Measurements from ENCODE around the gene FGGY. TPM values are rescaled to one million over a fixed set of nuclear protein-coding genes. Genes with fewer than 3 reads are reported as not detected.

FGGY gene
- total RNA-seq, 1 donor from 2014 or later, result 32.5 TPM

DNA sequence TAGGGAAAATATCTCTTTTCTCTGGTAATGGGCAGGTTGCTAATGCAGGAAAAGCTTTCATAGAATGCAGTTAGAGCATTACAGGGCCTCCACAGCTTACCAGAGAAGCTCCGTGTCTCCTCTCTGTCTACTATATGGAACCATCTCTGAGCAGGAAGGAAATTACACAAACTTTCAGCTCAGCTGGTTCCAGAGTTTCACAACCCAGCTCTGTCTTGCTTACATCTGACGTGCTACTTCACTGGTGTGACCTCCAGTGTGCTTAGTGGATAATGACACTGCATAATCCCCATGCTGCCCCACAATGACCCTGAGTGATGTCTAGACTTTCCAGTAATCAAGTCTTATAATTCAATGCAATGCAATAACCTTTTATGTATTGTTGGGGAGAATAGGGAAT, 4.3 kb upstream of the FGGY start:
- Mint-ChIP-seq H3K4me1 (peaks cover 4% of the 10 kb centered on the region), H3K4me3 (no peak overlapping the region), H3K36me3 (no peaks in the 10 kb centered on the region), H3K27ac (no peak overlapping the region), H3K9me3 (no peaks in the 10 kb centered on the region), H3K27me3 (ENCODE audit: insufficient read depth, low read depth) (peaks cover 5% of the 10 kb centered on the region)
- Histone ChIP-seq H3K4me1 (peaks cover 6% of the 10 kb centered on the region), H3K9ac (no peak overlapping the region), H3K36me3 (no peaks in the 10 kb centered on the region), H3K4me2 (no peak overlapping the region), H4K20me1 (ENCODE audit: low read depth) (no peaks in the 10 kb centered on the region), H3K27me3 (peaks cover 12% of the 10 kb centered on the region), H3K4me3 (no peak overlapping the region), H2AFZ (replicated peaks) (no peak overlapping the region), H3K9me3 (ENCODE audit: low read depth) (no peaks in the 10 kb centered on the region), H3K27ac (no peak overlapping the region), H3F3A (ENCODE audit: low read depth) (peaks cover 19% of the 10 kb centered on the region), H3K79me2 (ENCODE audit: low read depth) (no peaks in the 10 kb centered on the region)
- no peak for DNase-seq (ENCODE audit: low spot score)
- TF ChIP-seq EZH2 (IDR thresholded peaks at IDR 0.05) (no peak), EZH2phosphoT487 (IDR thresholded peaks at IDR 0.05) (no peak)
- TF ChIP-seq, protein P1, sequence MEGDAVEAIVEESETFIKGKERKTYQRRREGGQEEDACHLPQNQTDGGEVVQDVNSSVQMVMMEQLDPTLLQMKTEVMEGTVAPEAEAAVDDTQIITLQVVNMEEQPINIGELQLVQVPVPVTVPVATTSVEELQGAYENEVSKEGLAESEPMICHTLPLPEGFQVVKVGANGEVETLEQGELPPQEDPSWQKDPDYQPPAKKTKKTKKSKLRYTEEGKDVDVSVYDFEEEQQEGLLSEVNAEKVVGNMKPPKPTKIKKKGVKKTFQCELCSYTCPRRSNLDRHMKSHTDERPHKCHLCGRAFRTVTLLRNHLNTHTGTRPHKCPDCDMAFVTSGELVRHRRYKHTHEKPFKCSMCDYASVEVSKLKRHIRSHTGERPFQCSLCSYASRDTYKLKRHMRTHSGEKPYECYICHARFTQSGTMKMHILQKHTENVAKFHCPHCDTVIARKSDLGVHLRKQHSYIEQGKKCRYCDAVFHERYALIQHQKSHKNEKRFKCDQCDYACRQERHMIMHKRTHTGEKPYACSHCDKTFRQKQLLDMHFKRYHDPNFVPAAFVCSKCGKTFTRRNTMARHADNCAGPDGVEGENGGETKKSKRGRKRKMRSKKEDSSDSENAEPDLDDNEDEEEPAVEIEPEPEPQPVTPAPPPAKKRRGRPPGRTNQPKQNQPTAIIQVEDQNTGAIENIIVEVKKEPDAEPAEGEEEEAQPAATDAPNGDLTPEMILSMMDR (IDR thresholded peaks at IDR 0.05), result no peak

DNA sequence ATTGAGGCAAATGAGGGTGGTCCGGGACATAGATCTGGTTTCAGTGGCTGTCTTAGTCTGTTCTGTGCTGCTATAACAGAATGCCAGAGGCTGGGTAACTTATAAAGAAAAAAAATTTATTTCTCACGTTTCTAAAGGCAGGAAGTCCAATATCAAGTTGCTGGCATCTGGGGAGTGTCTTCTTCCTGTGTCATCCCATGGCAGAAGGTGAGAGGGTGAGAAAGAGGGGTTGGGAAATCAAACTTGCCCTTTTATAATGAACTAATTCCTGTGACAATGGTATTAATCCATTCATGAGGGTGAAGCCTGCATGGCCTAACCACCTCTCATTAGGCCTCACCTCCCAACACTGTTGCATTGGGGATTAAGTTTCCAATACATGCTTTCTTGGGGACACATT, 3.7 kb upstream of the FGGY start:
- Histone ChIP-seq H3K4me1 (peaks cover 6% of the 10 kb centered on the region), H2AFZ (replicated peaks) (no peak overlapping the region), H3K36me3 (no peaks in the 10 kb centered on the region), H4K20me1 (ENCODE audit: low read depth) (no peaks in the 10 kb centered on the region), H3K4me3 (no peak overlapping the region), H3K27ac (no peak overlapping the region), H3F3A (ENCODE audit: low read depth) (peaks cover 24% of the 10 kb centered on the region), H3K27me3 (peaks cover 12% of the 10 kb centered on the region), H3K9me3 (ENCODE audit: low read depth) (no peaks in the 10 kb centered on the region), H3K4me2 (no peak overlapping the region), H3K9ac (no peak overlapping the region), H3K79me2 (ENCODE audit: low read depth) (no peaks in the 10 kb centered on the region)
- Mint-ChIP-seq H3K27ac (no peak overlapping the region), H3K9me3 (no peaks in the 10 kb centered on the region), H3K36me3 (no peaks in the 10 kb centered on the region), H3K4me3 (no peak overlapping the region), H3K4me1 (peaks cover 10% of the 10 kb centered on the region), H3K27me3 (ENCODE audit: insufficient read depth, low read depth) (peaks cover 7% of the 10 kb centered on the region)
- no peak for DNase-seq (ENCODE audit: low spot score)
- TF ChIP-seq, protein P1 (IDR thresholded peaks at IDR 0.05), result no peak
- no peak for TF ChIP-seq EZH2 (IDR thresholded peaks at IDR 0.05)
- no peak for TF ChIP-seq EZH2phosphoT487 (IDR thresholded peaks at IDR 0.05)

DNA sequence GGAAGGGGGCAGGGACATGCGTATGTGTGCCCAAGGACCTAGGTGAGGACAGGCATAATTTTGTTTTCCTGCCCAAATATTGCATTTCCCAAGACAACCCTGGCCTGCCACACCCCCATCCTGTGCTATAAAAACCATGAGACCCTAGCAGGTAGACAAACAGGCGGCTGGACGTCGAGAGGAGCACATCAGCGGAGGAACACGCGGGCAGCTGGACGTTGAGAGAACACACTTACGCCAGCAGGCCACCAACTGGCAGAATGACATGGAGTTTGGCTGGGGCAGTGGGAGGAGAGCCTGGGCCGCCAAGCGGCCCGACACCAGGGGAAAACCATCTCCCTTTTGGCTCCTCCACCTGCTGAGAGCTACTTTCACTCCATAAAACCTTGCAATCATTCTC, 3.0 kb upstream of the FGGY start:
- Histone ChIP-seq H3K9me3 (ENCODE audit: low read depth) (no peaks in the 10 kb centered on the region), H3K4me1 (peaks cover 6% of the 10 kb centered on the region), H2AFZ (replicated peaks) (no peak overlapping the region), H3K9ac (no peak overlapping the region), H3K79me2 (ENCODE audit: low read depth) (no peaks in the 10 kb centered on the region), H3K27me3 (peaks cover 12% of the 10 kb centered on the region), H3K4me2 (no peak overlapping the region), H3K4me3 (no peak overlapping the region), H4K20me1 (ENCODE audit: low read depth) (no peaks in the 10 kb centered on the region), H3K36me3 (no peaks in the 10 kb centered on the region), H3K27ac (no peak overlapping the region), H3F3A (ENCODE audit: low read depth) (peaks cover 24% of the 10 kb centered on the region)
- peaks cover 14% of the 10 kb centered on the region for H3K4me1 Mint-ChIP-seq
- H3K27me3 Mint-ChIP-seq (ENCODE audit: insufficient read depth, low read depth), result peaks cover 8% of the 10 kb centered on the region
- DNase-seq (ENCODE audit: low spot score), result no peak
- no peak overlapping the region for H3K27ac Mint-ChIP-seq
- no peak overlapping the region for H3K4me3 Mint-ChIP-seq
- TF ChIP-seq, protein P1 (IDR thresholded peaks at IDR 0.05), result no peak
- TF ChIP-seq EZH2phosphoT487 (IDR thresholded peaks at IDR 0.05), result no peak
- TF ChIP-seq EZH2 (IDR thresholded peaks at IDR 0.05), result no peak
- H3K9me3 Mint-ChIP-seq, result no peaks in the 10 kb centered on the region
- no peaks in the 10 kb centered on the region for H3K36me3 Mint-ChIP-seq

Data from neural progenitor cell (in vitro differentiated cells).